OCI-LY7 (cell line): ENCODE measurements around the gene VSNL1. TPM values are rescaled to one million over a fixed set of nuclear protein-coding genes. Genes with fewer than 3 reads are reported as not detected.

Experiments used
- BruUV-seq: library from RNA; stranded (reverse); fragments of 400-500 nt; replicated peaks from 2 replicates; lab custom pipeline; 2021; lab: Mats Ljungman, UMichigan
- CTCF ChIA-PET: fragments of 300-600 bp; sonication (Branson Sonifier 250); formaldehyde crosslinking; loops from one replicate; lab custom pipeline; 2022; ENCODE audit warnings: antibody characterized with exemption; ENCODE audit not compliant: unreplicated experiment; lab: Charles Lee
- POLR2A ChIA-PET: fragments of 300-600 bp; sonication (Branson Sonifier 250); formaldehyde crosslinking; loops from one replicate; lab custom pipeline; 2022; ENCODE audit warnings: antibody characterized with exemption; lab: Charles Lee
- DNase-seq: peaks from one replicate; pipeline ENCODE4 v3.0.0-alpha.2; 2015; ENCODE audit warnings: low spot score
- H2AFZ ChIP-seq: fragments of 200-600 bp; sonication (generic), shearing (Covaris generic); 2 replicates; pipeline ENCODE4 v1.6.1; 2014; ENCODE audit warnings: mild to moderate bottlenecking, antibody characterized with exemption, low read length, moderate library complexity
- H3K27ac ChIP-seq: fragments of 200-600 bp; sonication (generic); 2 replicates; pipeline ENCODE4 v1.5.1; 2014; ENCODE audit warnings: mixed run types, low read depth, mild to moderate bottlenecking, moderate library complexity, low read length, inconsistent platforms; ENCODE audit not compliant: poor library complexity, severe bottlenecking
- H3K36me3 ChIP-seq: fragments of 200-600 bp; sonication (generic); 2 replicates; pipeline ENCODE4 v1.6.1; 2014; ENCODE audit warnings: mild to moderate bottlenecking, antibody characterized with exemption, low read length, moderate library complexity, mixed read lengths; ENCODE audit not compliant: insufficient read depth
- H3K4me1 ChIP-seq: fragments of 200-600 bp; sonication (generic); 2 replicates; pipeline ENCODE4 v1.5.1; 2014; ENCODE audit warnings: mild to moderate bottlenecking, low read length; ENCODE audit not compliant: insufficient read depth, poor library complexity, severe bottlenecking
- H3K4me2 ChIP-seq: fragments of 200-600 bp; sonication (generic); 2 replicates; pipeline ENCODE4 v1.6.1; 2014; ENCODE audit warnings: mild to moderate bottlenecking, low read length
- H3K4me3 ChIP-seq: fragments of 200-600 bp; sonication (generic); 2 replicates; pipeline ENCODE4 v1.5.1; 2014; ENCODE audit warnings: mild to moderate bottlenecking, low read depth, low read length; ENCODE audit not compliant: poor library complexity, severe bottlenecking
- H3K79me2 ChIP-seq: fragments of 200-600 bp; sonication (generic); 2 replicates; pipeline ENCODE4 v1.6.1; 2016; ENCODE audit warnings: low read depth, mild to moderate bottlenecking, low read length, moderate library complexity, mixed read lengths; ENCODE audit not compliant: insufficient read depth
- H3K9me2 ChIP-seq: fragments of 200-600 bp; sonication (generic); 2 replicates; pipeline ENCODE4 v1.6.1; 2016; ENCODE audit warnings: mild to moderate bottlenecking, low read length, mixed read lengths; ENCODE audit not compliant: insufficient read depth
- H3K9me3 ChIP-seq: fragments of 200-600 bp; sonication (generic); 2 replicates; pipeline ENCODE4 v1.6.1; 2014; ENCODE audit warnings: mild to moderate bottlenecking, mixed run types, low read length, mixed read lengths
- H4K20me1 ChIP-seq: fragments of 200-600 bp; sonication (generic); 2 replicates; pipeline ENCODE4 v1.6.1; 2014; ENCODE audit warnings: mild to moderate bottlenecking, antibody characterized with exemption, low read length, moderate library complexity, mixed read lengths; ENCODE audit not compliant: insufficient read depth
- EZH2phosphoT487 ChIP-seq: fragments of 200-600 bp; sonication (generic); IDR thresholded peaks from 2 replicates; pipeline ENCODE4 v1.6.1; 2018; ENCODE audit warnings: low read depth, borderline replicate concordance, mild to moderate bottlenecking, mixed run types, antibody characterized with exemption, low read length, moderate library complexity, mixed read lengths
- intact Hi-C: fragments of 100-400 bp; cut with micrococcal nuclease; formaldehyde crosslinking; loops from one replicate; pipeline ENCODE4 v1.10.0; 2022; ENCODE audit not compliant: unreplicated experiment
- total RNA-seq, 2 experiments: library from RNA; depleted of rRNA in 1 of 2; stranded (reverse); fragments of >200 nt in 1 of 2; shearing (Covaris generic) in 1 of 2; gene quantifications; 2 replicates each; pipeline ENCODE4 v1.2.3, GENCODE V29; 2014 to 2022
- TF ChIP-seq, protein P1 (sequence below): fragments of 200-600 bp; sonication (generic); conservative IDR thresholded peaks from 2 replicates; pipeline ENCODE4 v1.5.1; 2014; ENCODE audit warnings: mild to moderate bottlenecking, antibody characterized with exemption, low read length, moderate library complexity, mixed read lengths

The VSNL1 gene
- total RNA-seq, 2 experiments from 2014 or later, result not detected

DNA sequence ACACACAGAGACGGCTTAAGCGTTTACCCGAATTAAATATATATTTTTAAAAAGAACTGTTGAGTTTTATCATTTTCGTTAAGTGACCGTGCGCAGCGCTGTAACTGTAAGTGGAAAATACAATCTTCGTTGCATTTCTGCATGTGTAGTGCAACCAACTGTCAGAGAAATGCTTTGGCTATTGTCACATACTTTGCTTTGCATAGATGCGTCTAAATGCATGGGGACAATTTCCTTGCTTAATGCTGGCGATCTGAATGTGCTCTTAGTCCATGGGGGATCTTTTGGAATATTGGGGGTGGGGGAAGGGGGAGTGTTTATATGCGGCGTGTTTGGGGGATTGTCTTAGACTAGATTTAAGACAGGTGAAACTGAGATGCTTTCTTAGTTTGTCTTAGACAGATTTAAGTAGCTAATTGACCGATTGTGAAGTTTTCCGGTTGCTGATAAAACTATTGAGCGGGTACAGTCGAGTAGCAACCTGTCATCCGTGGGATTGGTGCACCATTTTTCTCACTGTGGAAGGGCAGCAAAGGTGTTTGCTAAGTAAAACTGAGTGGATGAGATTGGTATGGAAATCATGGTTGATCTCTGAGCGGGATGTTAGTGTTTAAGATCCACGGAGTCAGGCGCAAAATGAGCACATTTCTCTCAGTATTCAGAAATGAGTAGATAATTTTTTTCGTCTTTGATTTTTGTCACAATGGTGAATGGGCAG, 476 bp downstream of the VSNL1 start:
- intact Hi-C loops, result no loop called here
- Histone ChIP-seq H2AFZ (no peak overlapping the region), H3K4me3 (no peak overlapping the region), H4K20me1 (no peaks in the 10 kb centered on the region), H3K36me3 (no peaks in the 10 kb centered on the region), H3K9me3 (no peaks in the 10 kb centered on the region), H3K27ac (no peak overlapping the region), H3K4me1 (no peaks in the 10 kb centered on the region), H3K9me2 (no peaks in the 10 kb centered on the region), H3K4me2 (no peak overlapping the region), H3K79me2 (no peaks in the 10 kb centered on the region)
- ChIA-PET CTCF (interaction anchor here (1.0 kb wide), 1 partner anchor 14 kb away, joined by 3 read pairs; no protein-coding TSS in a partner anchor), POLR2A (interaction anchor here (0.7 kb wide), 1 partner anchor 16 kb away, joined by 3 read pairs; no protein-coding TSS in a partner anchor)
- DNase-seq, result no peak
- TF ChIP-seq, protein P1, sequence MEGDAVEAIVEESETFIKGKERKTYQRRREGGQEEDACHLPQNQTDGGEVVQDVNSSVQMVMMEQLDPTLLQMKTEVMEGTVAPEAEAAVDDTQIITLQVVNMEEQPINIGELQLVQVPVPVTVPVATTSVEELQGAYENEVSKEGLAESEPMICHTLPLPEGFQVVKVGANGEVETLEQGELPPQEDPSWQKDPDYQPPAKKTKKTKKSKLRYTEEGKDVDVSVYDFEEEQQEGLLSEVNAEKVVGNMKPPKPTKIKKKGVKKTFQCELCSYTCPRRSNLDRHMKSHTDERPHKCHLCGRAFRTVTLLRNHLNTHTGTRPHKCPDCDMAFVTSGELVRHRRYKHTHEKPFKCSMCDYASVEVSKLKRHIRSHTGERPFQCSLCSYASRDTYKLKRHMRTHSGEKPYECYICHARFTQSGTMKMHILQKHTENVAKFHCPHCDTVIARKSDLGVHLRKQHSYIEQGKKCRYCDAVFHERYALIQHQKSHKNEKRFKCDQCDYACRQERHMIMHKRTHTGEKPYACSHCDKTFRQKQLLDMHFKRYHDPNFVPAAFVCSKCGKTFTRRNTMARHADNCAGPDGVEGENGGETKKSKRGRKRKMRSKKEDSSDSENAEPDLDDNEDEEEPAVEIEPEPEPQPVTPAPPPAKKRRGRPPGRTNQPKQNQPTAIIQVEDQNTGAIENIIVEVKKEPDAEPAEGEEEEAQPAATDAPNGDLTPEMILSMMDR, result no peak
- TF ChIP-seq EZH2phosphoT487, result no peak; the same call in 1 of the 2 replicates
- no TSS peak for BruUV-seq

DNA sequence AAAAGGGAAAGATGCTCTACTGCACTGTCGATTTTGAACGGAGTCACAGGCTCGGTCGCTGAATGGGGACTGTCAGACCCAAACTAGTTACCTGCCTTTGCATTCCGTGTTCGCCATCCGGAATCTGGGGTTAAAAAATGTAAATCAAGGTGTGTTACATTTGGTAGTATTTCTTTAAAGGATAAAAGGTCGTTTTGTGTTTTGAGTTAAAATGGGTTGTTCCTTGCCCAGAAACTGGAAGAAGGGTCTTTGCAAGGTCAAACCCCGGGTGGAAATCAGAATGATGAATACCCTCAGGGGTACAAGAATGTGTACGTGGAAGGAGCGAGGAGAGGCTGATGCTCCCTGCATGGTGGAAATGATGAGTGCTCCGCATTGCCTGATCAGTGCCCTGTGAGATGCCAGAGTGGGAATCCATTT, 1.0 kb downstream of the VSNL1 start:
- ChIA-PET CTCF (no interaction called here), POLR2A (interaction anchor here (0.7 kb wide), 1 partner anchor 15 kb away, joined by 3 read pairs; no protein-coding TSS in a partner anchor)
- Histone ChIP-seq H4K20me1 (no peaks in the 10 kb centered on the region), H3K9me2 (no peaks in the 10 kb centered on the region), H3K36me3 (no peaks in the 10 kb centered on the region), H3K4me1 (no peaks in the 10 kb centered on the region), H3K79me2 (no peaks in the 10 kb centered on the region), H2AFZ (no peak overlapping the region), H3K4me2 (no peak overlapping the region), H3K9me3 (no peaks in the 10 kb centered on the region), H3K4me3 (no peak overlapping the region), H3K27ac (no peak overlapping the region)
- no peak for DNase-seq
- TF ChIP-seq EZH2phosphoT487, result no peak
- TF ChIP-seq, protein P1, result no peak
- intact Hi-C loops, result no loop called here
- no TSS peak for BruUV-seq

DNA sequence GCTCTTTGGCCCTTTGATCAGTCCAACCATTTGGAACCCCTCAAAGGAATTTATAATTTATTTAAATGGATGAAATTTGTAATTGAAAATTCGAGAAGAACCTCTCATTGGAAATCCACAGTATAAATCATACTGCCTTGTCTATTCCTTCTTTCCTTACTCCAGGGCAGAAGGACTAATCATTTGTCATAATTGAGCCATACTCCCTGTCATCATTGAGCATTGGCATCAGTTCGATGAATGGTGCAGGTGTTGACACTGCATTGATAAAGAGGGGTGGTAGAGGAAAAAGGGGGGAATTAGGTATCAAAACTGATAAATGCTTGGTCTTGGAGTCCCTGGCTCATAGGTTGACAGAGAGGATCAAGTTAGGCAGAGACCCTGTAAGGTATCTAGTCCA, 2.0 kb downstream of the VSNL1 start:
- Histone ChIP-seq H4K20me1 (no peaks in the 10 kb centered on the region), H3K79me2 (no peaks in the 10 kb centered on the region), H3K4me3 (no peak overlapping the region), H3K9me3 (no peaks in the 10 kb centered on the region), H2AFZ (no peak overlapping the region), H3K4me2 (no peak overlapping the region), H3K27ac (no peak overlapping the region), H3K36me3 (no peaks in the 10 kb centered on the region), H3K9me2 (no peaks in the 10 kb centered on the region), H3K4me1 (no peaks in the 10 kb centered on the region)
- no peak for DNase-seq
- TF ChIP-seq, protein P1, result no peak
- TF ChIP-seq EZH2phosphoT487, result no peak
- POLR2A ChIA-PET, result no interaction called here
- intact Hi-C loops, result no loop called here
- no TSS peak for BruUV-seq
- CTCF ChIA-PET, result no interaction called here
